H9 (cell line): ENCODE results near the gene DGKE. TPM values are rescaled to one million over a fixed set of nuclear protein-coding genes. Genes with fewer than 3 reads are reported as not detected.

ENCODE experiments used
- DNase-seq: peaks from one replicate; pipeline ENCODE4 v3.0.0-alpha.2; 2017
- H2AFZ ChIP-seq: one replicate; pipeline ENCODE4 v1.6.1; 2013; ENCODE audit warnings: mild to moderate bottlenecking, low read length, control low read depth, moderate library complexity
- H2AK5ac ChIP-seq: 2 replicates; pipeline ENCODE4 v1.6.1; 2013; ENCODE audit warnings: low read length, control low read depth, mixed read lengths; ENCODE audit not compliant: insufficient read length
- H2BK120ac ChIP-seq: one replicate; pipeline ENCODE4 v1.6.1; 2013; ENCODE audit warnings: low read depth, mild to moderate bottlenecking, low read length, control low read depth, inconsistent platforms; ENCODE audit not compliant: poor library complexity, severe bottlenecking
- H2BK12ac ChIP-seq: 2 replicates; pipeline ENCODE4 v1.6.1; 2013; ENCODE audit warnings: low read length, control low read depth, mixed read lengths, low read depth; ENCODE audit not compliant: insufficient read length
- H2BK15ac ChIP-seq: 2 replicates; pipeline ENCODE4 v1.6.1; 2013; ENCODE audit warnings: low read depth, low read length, control low read depth
- H2BK20ac ChIP-seq: one replicate; pipeline ENCODE4 v1.6.1; 2013; ENCODE audit warnings: low read depth, mild to moderate bottlenecking, low read length, control low read depth, inconsistent platforms; ENCODE audit not compliant: poor library complexity, severe bottlenecking
- H2BK5ac ChIP-seq: 2 replicates; pipeline ENCODE4 v1.6.1; 2013; ENCODE audit warnings: low read length, control low read depth, mixed read lengths; ENCODE audit not compliant: insufficient read length
- H3K14ac ChIP-seq: 2 replicates; pipeline ENCODE4 v1.6.1; 2013; ENCODE audit warnings: low read length, control low read depth; ENCODE audit not compliant: insufficient read depth
- H3K18ac ChIP-seq: 2 replicates; pipeline ENCODE4 v1.6.1; 2013; ENCODE audit warnings: low read depth, mild to moderate bottlenecking, mixed read lengths, low read length, control low read depth; ENCODE audit not compliant: insufficient read length
- H3K23ac ChIP-seq: 2 replicates; pipeline ENCODE4 v1.6.1; 2013; ENCODE audit warnings: low read length, control low read depth, mixed read lengths, low read depth; ENCODE audit not compliant: insufficient read length
- H3K23me2 ChIP-seq: 2 replicates; pipeline ENCODE4 v1.6.1; 2013; ENCODE audit warnings: low read depth, mild to moderate bottlenecking, mixed read lengths, low read length, control low read depth; ENCODE audit not compliant: insufficient read length, poor library complexity, severe bottlenecking
- H3K27ac ChIP-seq: 2 replicates; pipeline ENCODE4 v1.5.1; 2013; ENCODE audit warnings: low read length, control low read depth, mixed read lengths, low read depth; ENCODE audit not compliant: insufficient read length
- H3K27me3 ChIP-seq: 2 replicates; pipeline ENCODE4 v1.6.1; 2013; ENCODE audit warnings: low read length, control low read depth, inconsistent platforms; ENCODE audit not compliant: insufficient read depth
- H3K4ac ChIP-seq: 2 replicates; pipeline ENCODE4 v1.6.1; 2013; ENCODE audit warnings: low read depth, mild to moderate bottlenecking, control low read depth, inconsistent platforms, low read length, moderate library complexity
- H3K4me1 ChIP-seq: 2 replicates; pipeline ENCODE4 v1.6.1; 2013; ENCODE audit warnings: low read length, control low read depth, inconsistent platforms; ENCODE audit not compliant: insufficient read depth
- H3K4me2 ChIP-seq: 2 replicates; pipeline ENCODE4 v1.6.1; 2013; ENCODE audit warnings: low read length, control low read depth, mixed read lengths; ENCODE audit not compliant: insufficient read length, insufficient read depth
- H3K56ac ChIP-seq: 2 replicates; pipeline ENCODE4 v1.6.1; 2013; ENCODE audit warnings: low read depth, mild to moderate bottlenecking, mixed read lengths, low read length, control low read depth; ENCODE audit not compliant: insufficient read length
- H3K79me1 ChIP-seq: 2 replicates; pipeline ENCODE4 v1.6.1; 2013; ENCODE audit warnings: low read depth, mild to moderate bottlenecking, moderate library complexity, low read length, control low read depth, inconsistent platforms; ENCODE audit not compliant: insufficient read depth, poor library complexity, severe bottlenecking
- H3K79me2 ChIP-seq: 2 replicates; pipeline ENCODE4 v1.6.1; 2013; ENCODE audit warnings: low read length, control low read depth, inconsistent platforms; ENCODE audit not compliant: insufficient read depth
- H3K9ac ChIP-seq: 2 replicates; pipeline ENCODE4 v1.6.1; 2013; ENCODE audit warnings: low read length, control low read depth, mixed read lengths; ENCODE audit not compliant: insufficient read length; ENCODE audit errors: extremely low read depth
- H3K9me3 ChIP-seq: one replicate; pipeline ENCODE4 v1.6.1; 2013; ENCODE audit warnings: low read depth, low read length, inconsistent platforms; ENCODE audit not compliant: control insufficient read depth
- H3T11ph ChIP-seq: one replicate; pipeline ENCODE4 v1.6.1; 2013; ENCODE audit warnings: mild to moderate bottlenecking, low read length, control low read depth, inconsistent platforms
- H4K20me1 ChIP-seq: one replicate; pipeline ENCODE4 v1.6.1; 2013; ENCODE audit not compliant: control insufficient read depth, insufficient read length, insufficient read depth
- H4K5ac ChIP-seq: 2 replicates; pipeline ENCODE4 v1.6.1; 2013; ENCODE audit warnings: low read depth, mild to moderate bottlenecking, mixed read lengths, low read length, control low read depth; ENCODE audit not compliant: insufficient read length
- H4K8ac ChIP-seq: replicated peaks from 2 replicates; pipeline ENCODE4 v1.6.1; 2013; ENCODE audit warnings: low read length, control low read depth, mixed read lengths, low read depth; ENCODE audit not compliant: insufficient read length
- H4K91ac ChIP-seq: 2 replicates; pipeline ENCODE4 v1.6.1; 2013; ENCODE audit warnings: low read depth, mild to moderate bottlenecking, moderate library complexity, mixed read lengths, low read length, control low read depth; ENCODE audit not compliant: insufficient read length
- H3K27ac Mint-ChIP-seq, 3 experiments: 2 replicates in 2 of 3; 3 replicates in 1 of 3; pipeline ENCODE4 v1.8.0; 2020 to 2021; ENCODE audit warnings: mixed read lengths in 3 of 3, mild to moderate bottlenecking in 1 of 3, moderate library complexity in 1 of 3
- H3K27me3 Mint-ChIP-seq: 2 replicates; pipeline ENCODE4 v1.8.0; 2021; ENCODE audit warnings: low read depth, mild to moderate bottlenecking, moderate library complexity, mixed read lengths
- H3K36me3 Mint-ChIP-seq, 3 experiments: 2 replicates in 2 of 3; 3 replicates in 1 of 3; pipeline ENCODE4 v1.8.0; 2020 to 2021; ENCODE audit warnings: low read depth in 3 of 3, mixed read lengths in 3 of 3; ENCODE audit not compliant: insufficient read depth in 1 of 3
- H3K4me1 Mint-ChIP-seq, 2 experiments: 2 replicates each; pipeline ENCODE4 v1.8.0; 2020; ENCODE audit warnings: mixed read lengths in 2 of 2
- H3K4me3 Mint-ChIP-seq, 2 experiments: 2 replicates in 1 of 2; 3 replicates in 1 of 2; pipeline ENCODE4 v1.8.0; 2020 to 2021; ENCODE audit warnings: mild to moderate bottlenecking in 2 of 2, mixed read lengths in 2 of 2, moderate library complexity in 1 of 2
- H3K9me3 Mint-ChIP-seq, 2 experiments: 2 replicates in 1 of 2; 3 replicates in 1 of 2; pipeline ENCODE4 v1.8.0; 2020; ENCODE audit warnings: mild to moderate bottlenecking in 2 of 2, mixed read lengths in 2 of 2, moderate library complexity in 1 of 2
- WGBS: extraction: QIAGEN DNeasy Blood & Tissue Kit; methylation state at CpG from one replicate; pipeline ENCODE4 v1.1.7; 2013; ENCODE audit warnings: missing lambda C conversion rate, low lambda C conversion rate, mixed read lengths; ENCODE audit not compliant: insufficient read length; ENCODE audit errors: extremely low coverage; 5-methylcytosine and 5-hydroxymethylcytosine counted together
- total RNA-seq: library from RNA; stranded (reverse); gene quantifications from 2 replicates; pipeline ENCODE4 v1.2.1, GENCODE V29; 2021
- TF ChIP-seq, protein P1 (sequence below): fragments of 200-600 bp; sonication (generic); conservative IDR thresholded peaks from 3 replicates; pipeline ENCODE4 v1.8.0; 2021; ENCODE audit warnings: antibody characterized with exemption, mild to moderate bottlenecking

Gene DGKE
- total RNA-seq, 1 experiment from 2014 or later: 4.9 TPM

- Histone ChIP-seq H3K23ac (no peak overlapping the region), H3K4ac (no peak overlapping the region), H2BK15ac (no peak overlapping the region), H4K20me1 (no peaks in the 10 kb centered on the region), H3K23me2 (no peaks in the 10 kb centered on the region), H2AK5ac (no peak overlapping the region), H3K9ac (no peak overlapping the region), H4K91ac (no peak overlapping the region), H2AFZ (no peak overlapping the region), H3K79me1 (no peaks in the 10 kb centered on the region), H2BK20ac (no peak overlapping the region), H4K5ac (no peak overlapping the region), H4K8ac (no peak overlapping the region), H3K14ac (no peak overlapping the region), H3K9me3 (no peaks in the 10 kb centered on the region), H3K27me3 (no peaks in the 10 kb centered on the region), H2BK120ac (no peak overlapping the region), H3K4me1 (no peaks in the 10 kb centered on the region), H2BK12ac (no peak overlapping the region), H3K79me2 (no peaks in the 10 kb centered on the region), H3K56ac (no peak overlapping the region), H3T11ph (no peak overlapping the region), H2BK5ac (no peak overlapping the region), H3K27ac (no peak overlapping the region), H3K18ac (no peak overlapping the region), H3K4me2 (no peak overlapping the region)
- DNase-seq: no peak
- TF ChIP-seq, protein P1, sequence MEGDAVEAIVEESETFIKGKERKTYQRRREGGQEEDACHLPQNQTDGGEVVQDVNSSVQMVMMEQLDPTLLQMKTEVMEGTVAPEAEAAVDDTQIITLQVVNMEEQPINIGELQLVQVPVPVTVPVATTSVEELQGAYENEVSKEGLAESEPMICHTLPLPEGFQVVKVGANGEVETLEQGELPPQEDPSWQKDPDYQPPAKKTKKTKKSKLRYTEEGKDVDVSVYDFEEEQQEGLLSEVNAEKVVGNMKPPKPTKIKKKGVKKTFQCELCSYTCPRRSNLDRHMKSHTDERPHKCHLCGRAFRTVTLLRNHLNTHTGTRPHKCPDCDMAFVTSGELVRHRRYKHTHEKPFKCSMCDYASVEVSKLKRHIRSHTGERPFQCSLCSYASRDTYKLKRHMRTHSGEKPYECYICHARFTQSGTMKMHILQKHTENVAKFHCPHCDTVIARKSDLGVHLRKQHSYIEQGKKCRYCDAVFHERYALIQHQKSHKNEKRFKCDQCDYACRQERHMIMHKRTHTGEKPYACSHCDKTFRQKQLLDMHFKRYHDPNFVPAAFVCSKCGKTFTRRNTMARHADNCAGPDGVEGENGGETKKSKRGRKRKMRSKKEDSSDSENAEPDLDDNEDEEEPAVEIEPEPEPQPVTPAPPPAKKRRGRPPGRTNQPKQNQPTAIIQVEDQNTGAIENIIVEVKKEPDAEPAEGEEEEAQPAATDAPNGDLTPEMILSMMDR: no peak
- Mint-ChIP-seq H3K4me1 (no peaks in the 10 kb centered on the region), H3K27ac (no peak overlapping the region), H3K4me3 (no peak overlapping the region; a peak in 1 of 5 replicates), H3K9me3 (no peaks in the 10 kb centered on the region; a peak in 1 of 5 replicates), H3K36me3 (no peaks in the 10 kb centered on the region; a peak in 1 of 7 replicates), H3K27me3 (no peaks in the 10 kb centered on the region; the same call in 1 of the 2 replicates)
- no CpG with 5 or more reads among the region's 4 CpGs for WGBS
Measured at GRCh38 chr17:56806949-56807348, 27.0 kb upstream of the DGKE start.
